Measurements from ENCODE around the gene AGPAT4.

GRCh38 chr6:161117942-161118341 lies 155.9 kb downstream of the AGPAT4 start:
- TF ChIP-seq EZH2 (IDR thresholded peaks at IDR 0.05; ENCODE audit: insufficient read depth, poor library complexity, severe bottlenecking) (no peak), EZH2phosphoT487 (IDR thresholded peaks at IDR 0.05; ENCODE audit: insufficient read depth, low read depth) (no peak)

All from GM23248 (cell line).